ENCODE results near the gene PTBP1.

The PTBP1 gene

DNA sequence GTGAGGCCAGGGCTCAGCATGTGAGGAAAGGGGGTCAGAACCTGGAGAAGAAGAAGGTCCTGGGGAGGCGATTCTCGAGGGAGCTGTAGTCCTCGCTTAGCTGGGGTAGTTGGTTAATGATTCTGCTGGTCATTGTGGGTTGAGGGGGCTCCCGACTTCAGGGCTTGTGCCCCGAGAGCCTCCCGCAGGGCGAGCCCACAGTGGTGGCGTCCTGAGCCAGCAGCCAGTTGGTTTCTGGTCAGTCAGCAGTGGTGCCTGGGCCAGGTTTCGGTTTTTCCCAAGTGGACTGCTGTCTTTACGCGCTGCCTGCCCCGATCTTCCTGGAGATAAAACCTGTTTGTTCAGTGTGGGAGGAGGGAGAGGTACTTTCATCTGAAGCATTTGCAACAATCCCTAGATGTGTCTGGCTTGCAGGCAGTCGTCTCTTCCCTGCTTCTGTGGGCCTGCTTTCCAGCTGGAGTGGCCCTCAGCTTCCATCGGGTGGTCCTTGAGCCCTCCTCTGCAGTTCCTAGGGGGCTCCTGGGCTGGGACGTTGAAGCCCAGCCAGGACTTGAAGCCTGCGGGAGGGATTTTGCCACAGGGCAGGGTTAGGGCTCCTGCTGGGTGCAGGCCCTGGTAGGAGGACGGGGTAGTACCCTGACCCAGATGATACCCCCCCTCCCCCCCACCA lies 3.2 kb downstream of the PTBP1 start:
- Mint-ChIP-seq H3K36me3 (peaks cover 89% of the 10 kb centered on the region), H3K4me1 (peaks cover 64% of the 10 kb centered on the region), H3K4me3 (peak overlapping the region; percentile 92), H3K9me3 (no peaks in the 10 kb centered on the region), H3K27ac (peak overlapping the region; percentile 94)
- no peak for ATAC-seq
- DNase-seq (ENCODE audit: low spot score in 2 of 2): no peak

DNA sequence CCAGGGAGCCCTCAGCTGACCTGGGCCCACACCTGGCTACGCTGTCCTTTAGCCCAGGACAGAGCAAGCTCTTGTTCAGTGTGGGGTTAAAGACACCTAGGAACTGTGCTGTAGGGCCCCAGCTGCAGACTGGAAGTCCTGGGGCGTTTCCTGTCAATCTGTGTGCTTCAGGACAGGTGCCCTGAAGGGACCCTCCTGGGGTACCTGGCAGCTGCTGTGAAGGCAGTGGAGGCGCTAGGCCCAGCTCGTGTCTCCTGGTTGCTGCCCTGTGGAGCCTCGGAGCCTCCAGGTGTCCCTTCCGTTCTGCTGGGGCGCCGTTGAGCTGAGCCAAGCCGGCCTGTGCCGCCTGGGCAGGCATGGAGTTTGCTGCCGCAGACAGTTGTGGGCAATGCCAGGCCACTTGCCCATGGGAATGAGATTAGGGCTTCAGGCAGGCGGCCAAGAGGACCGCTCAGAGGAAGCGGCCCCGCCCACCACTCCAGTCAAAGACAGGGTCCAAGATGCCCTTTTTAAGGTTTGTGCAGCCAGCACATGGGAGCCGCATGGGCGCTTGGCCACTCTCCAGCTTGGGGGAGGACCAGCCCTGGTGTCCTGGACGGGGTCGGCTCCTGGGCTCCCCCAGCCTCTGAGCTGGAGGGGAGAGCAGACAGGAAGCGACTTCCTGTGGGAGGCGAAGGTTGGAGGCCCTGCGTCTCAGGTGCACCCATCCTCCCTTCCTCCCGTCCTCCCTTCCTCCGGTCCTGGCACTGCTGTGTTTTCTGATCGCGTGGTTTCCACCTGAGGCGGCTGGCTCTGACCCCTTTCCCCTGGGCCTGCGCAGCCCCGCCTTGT lies 4.0 kb downstream of the PTBP1 start:
- DNase-seq (ENCODE audit: low spot score in 2 of 2) (no peak), ATAC-seq (no peak)
- H3K27ac Mint-ChIP-seq: peak overlapping the region; percentile 94
- H3K4me1 Mint-ChIP-seq: peaks cover 64% of the 10 kb centered on the region
- H3K4me3 Mint-ChIP-seq: peak overlapping the region; percentile 92
- no peaks in the 10 kb centered on the region for H3K9me3 Mint-ChIP-seq
- peaks cover 95% of the 10 kb centered on the region for H3K36me3 Mint-ChIP-seq

DNA sequence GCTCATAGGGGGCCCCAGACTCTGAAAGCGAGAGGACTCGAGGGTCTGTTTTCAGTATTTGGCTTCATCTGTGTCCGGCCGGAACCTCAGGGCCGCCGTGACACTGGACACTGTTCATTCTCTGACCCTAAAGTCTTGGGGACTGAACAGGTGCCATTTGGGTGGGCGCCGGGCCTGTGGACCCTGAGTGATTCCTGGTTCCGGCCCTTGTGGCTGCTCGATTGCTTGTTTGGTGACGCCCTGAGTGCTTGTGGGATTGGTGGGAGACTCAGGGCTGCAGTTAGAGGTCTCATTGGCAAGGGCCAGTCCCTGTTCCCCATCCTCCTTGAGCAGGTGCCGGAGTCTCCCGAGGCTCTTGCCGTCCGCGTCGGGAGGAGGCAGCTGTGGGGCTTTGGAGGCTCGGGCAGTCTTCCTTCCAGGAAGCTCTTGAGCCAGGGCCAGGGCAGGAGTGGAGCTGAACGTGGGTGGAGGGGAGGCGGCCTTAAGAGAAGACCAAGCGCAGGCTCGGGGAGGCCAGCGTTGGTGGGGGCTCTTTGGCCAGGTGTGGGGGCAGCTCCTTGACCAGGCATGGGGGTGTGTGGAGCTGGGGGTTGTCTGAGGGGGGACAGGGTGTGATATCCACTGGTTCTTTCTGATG lies 4.7 kb downstream of the PTBP1 start:
- DNase-seq (ENCODE audit: low spot score in 2 of 2): no peak
- Mint-ChIP-seq H3K36me3 (peaks cover 99% of the 10 kb centered on the region), H3K27ac (peak overlapping the region; percentile 94), H3K4me3 (peak overlapping the region; percentile 92), H3K4me1 (peaks cover 59% of the 10 kb centered on the region), H3K9me3 (no peaks in the 10 kb centered on the region)
- ATAC-seq: no peak

DNA sequence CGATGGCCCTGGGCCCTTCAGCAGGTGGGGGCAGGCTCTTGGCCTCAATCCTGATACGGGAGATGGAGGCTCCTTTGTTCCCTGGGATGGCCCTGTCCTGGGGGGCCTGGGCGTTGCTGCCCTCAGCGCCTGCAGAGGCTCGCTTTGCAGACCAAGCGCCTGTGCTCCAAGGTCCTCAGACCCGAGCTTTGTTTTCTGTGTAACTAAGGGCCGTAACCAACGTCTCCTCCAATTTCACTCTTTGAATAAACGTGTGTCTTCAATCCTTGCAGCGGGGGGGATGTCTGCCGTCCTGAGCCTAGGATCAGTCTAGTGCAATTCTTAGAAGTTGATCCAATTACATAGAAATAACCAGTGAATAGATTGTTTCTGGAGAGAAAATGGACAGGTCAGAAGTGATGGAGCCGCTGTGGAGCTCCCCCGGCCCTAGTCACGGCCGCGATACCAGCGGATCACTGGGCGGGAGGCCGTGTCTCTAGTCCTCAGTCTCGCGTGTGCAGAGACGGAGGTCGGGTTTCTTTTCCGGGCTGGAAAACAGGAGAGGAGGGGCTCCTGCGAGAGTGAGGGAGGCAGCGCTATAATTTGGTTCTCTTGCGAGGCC lies 5.3 kb downstream of the PTBP1 start:
- H3K4me1 Mint-ChIP-seq: peaks cover 64% of the 10 kb centered on the region
- no peaks in the 10 kb centered on the region for H3K9me3 Mint-ChIP-seq
- peaks cover 99% of the 10 kb centered on the region for H3K36me3 Mint-ChIP-seq
- ATAC-seq (no peak), DNase-seq (ENCODE audit: low spot score in 2 of 2) (no peak)
- peak overlapping the region; percentile 92 for H3K4me3 Mint-ChIP-seq
- peak overlapping the region; percentile 94 for H3K27ac Mint-ChIP-seq

DNA sequence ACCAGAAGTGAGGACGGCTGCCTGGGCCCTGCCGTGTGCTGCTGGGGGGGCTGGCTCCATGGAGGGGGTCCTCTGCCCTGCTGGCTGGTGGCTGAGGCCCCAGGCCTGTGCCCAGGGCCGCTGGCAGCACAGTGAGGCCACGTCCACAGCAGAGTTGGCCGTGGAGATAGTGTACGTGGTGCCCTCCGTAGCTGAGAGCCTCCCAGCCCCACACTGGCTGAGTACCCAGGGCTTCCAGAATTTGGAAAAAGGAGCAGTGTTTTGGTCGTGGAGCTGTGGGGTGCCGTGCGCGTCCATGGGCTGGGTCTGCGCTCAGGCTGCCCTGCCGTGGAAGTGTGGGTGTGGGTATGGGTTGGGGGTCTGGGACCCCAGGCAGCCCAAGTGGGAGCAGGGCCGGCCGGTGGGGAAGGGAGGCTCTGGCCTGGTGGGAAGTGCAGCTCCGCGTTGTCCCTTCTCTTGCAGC lies 5.9 kb downstream of the PTBP1 start:
- Mint-ChIP-seq H3K27ac (peak overlapping the region; percentile 94), H3K4me1 (peaks cover 68% of the 10 kb centered on the region), H3K36me3 (peaks cover 99% of the 10 kb centered on the region), H3K4me3 (peak overlapping the region; percentile 92), H3K9me3 (no peaks in the 10 kb centered on the region)
- DNase-seq (ENCODE audit: low spot score in 2 of 2) (no peak), ATAC-seq (no peak)

DNA sequence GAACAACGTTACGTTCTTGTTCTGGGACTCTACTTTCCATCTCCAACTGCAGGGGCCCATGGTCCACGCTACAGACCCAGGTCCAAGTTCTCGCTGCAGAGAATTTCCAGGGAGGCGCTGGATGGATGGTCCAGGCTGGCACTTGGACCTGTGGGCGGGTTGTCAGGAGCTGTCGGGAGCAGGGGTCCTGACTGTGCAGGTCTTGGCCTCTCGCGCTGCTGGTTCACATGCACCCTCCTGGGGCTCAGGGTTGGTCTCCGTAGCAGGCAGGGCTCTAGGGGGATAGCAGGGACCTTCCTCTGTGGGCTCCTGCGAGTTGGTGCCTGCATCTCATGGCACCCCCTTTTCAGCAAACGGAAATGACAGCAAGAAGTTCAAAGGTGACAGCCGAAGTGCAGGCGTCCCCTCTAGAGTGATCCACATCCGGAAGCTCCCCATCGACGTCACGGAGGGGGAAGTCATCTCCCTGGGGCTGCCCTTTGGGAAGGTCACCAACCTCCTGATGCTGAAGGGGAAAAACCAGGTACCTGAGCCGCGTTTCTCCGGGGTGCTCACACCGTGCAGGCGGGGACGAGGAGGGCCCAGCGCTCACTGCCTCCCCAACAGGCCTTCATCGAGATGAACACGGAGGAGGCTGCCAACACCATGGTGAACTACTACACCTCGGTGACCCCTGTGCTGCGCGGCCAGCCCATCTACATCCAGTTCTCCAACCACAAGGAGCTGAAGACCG lies 6.6 kb downstream of the PTBP1 start:
- ATAC-seq (no peak), DNase-seq (ENCODE audit: low spot score in 2 of 2) (no peak)
- Mint-ChIP-seq H3K36me3 (peaks cover 99% of the 10 kb centered on the region), H3K9me3 (no peaks in the 10 kb centered on the region), H3K4me1 (peaks cover 68% of the 10 kb centered on the region), H3K27ac (peak overlapping the region; percentile 94), H3K4me3 (peak overlapping the region; percentile 92)

DNA sequence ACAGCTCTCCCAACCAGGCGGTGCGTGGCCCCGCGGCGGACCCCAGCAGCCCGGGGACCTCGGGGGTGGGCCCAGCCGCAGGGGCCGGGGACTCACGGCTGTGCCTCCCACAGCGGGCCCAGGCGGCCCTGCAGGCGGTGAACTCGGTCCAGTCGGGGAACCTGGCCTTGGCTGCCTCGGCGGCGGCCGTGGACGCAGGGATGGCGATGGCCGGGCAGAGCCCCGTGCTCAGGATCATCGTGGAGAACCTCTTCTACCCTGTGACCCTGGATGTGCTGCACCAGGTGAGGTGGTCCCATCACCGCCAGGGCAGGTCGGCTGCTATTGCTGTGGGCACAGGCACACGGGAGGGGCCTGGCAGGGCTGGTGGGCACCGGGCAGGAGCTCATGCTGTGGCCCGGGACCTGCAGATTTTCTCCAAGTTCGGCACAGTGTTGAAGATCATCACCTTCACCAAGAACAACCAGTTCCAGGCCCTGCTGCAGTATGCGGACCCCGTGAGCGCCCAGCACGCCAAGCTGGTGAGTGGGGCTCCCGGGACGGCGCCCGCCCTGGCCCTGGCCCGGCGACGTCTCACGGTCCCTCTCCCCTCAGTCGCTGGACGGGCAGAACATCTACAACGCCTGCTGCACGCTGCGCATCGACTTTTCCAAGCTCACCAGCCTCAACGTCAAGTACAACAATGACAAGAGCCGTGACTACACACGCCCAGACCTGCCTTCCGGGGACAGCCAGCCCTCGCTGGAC lies 7.3 kb downstream of the PTBP1 start:
- Mint-ChIP-seq H3K9me3 (no peaks in the 10 kb centered on the region), H3K4me1 (peaks cover 61% of the 10 kb centered on the region), H3K27ac (peak overlapping the region; percentile 94), H3K4me3 (no peak overlapping the region), H3K36me3 (peaks cover 99% of the 10 kb centered on the region)
- no peak for DNase-seq (ENCODE audit: low spot score in 2 of 2)
- no peak for ATAC-seq

DNA sequence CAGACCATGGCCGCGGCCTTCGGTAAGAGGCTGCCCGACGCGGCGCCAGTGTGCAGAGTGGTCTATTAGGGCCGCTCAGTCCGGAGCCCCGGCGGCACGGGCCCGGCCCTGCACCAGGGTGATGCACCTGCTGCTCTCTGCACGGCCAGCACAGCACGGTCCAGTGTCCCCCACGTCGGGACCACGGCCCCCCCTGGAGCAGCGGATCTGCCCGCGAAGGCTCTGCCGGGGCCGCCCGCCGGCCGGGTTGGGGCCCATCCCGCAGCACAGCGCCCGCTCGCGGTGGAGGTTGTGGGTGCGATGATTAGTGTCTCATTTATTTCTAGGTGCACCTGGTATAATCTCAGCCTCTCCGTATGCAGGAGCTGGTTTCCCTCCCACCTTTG lies 7.9 kb downstream of the PTBP1 start:
- H3K9me3 Mint-ChIP-seq: no peaks in the 10 kb centered on the region
- DNase-seq (ENCODE audit: low spot score in 2 of 2) (no peak), ATAC-seq (no peak)
- H3K36me3 Mint-ChIP-seq: peaks cover 99% of the 10 kb centered on the region
- H3K27ac Mint-ChIP-seq: peak overlapping the region; percentile 78
- H3K4me1 Mint-ChIP-seq: peaks cover 55% of the 10 kb centered on the region
- no peak overlapping the region for H3K4me3 Mint-ChIP-seq

DNA sequence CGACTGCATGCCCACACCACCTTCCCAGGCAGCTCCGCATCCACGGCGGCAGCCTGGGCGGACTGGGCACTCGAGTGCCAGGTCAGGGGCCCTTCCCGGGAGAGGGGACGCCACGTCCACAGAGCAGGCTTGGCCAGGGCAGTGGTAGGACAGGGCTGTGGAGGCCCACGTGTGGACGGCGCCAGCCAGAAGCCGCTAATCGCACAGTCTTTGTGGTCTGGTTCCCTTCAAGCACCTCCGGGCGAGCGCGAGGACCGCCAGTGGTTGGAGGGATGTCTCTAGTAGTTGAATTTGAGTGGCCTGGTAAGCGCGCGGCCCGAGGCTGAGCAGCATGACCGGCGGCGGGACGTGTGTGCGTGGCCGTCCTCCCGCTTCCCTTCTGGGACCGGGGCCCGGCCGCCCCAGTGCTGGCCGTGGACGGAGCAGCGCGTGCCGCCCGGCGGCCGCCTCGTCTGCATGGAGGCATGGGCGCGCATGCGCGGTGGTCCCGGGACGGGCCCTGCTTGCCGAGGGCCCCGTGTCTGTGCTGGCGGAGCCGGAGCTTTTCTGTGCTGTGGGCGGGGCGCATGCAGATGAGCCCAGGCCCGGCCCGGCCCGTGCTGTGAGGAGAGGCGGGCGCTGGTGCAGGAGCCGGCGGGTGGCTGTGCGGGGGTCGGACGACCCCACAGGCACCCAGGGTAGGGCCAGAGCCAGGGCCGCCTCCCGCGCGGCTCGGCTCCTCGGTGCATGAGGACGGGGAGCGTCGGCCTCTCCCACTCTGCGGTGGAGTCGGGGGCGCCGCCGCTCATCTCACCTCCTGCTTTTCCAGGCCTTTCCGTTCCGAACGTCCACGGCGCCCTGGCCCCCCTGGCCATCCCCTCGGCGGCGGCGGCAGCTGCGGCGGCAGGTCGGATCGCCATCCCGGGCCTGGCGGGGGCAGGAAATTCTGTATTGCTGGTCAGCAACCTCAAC lies 8.6 kb downstream of the PTBP1 start:
- no peak for ATAC-seq
- peaks cover 99% of the 10 kb centered on the region for H3K36me3 Mint-ChIP-seq
- no peak overlapping the region for H3K4me3 Mint-ChIP-seq

DNA sequence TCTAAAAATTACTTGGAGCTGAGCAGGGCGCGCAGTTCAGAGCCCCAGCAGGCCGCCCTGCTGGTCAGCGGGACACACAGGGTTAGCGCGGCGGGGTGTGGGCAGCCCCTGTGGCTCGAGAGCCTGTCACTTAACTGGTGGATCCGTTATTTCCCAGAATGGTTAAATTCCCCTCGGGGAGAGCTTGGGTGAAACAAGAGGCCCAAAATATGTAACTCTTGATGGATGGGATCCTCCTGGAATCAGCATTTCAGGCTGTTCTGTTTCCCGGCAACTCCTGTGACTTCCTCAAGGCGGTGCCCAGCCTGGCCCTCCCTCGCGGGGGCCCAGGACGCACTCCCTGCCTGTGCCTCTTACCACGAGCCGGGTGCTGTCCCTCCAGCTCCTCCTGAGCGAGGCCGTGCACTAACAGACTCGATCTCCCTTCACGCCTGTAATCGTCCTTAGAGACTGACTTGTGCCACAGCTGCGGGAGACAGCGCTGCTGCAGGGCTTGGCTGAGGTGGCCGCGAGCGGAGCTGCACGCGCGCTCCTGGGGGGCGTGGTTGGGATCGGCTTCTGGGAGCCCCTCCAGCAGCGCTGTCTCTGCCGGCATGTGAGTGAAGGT lies 9.7 kb downstream of the PTBP1 start:
- Mint-ChIP-seq H3K4me1 (peaks cover 37% of the 10 kb centered on the region), H3K9me3 (no peaks in the 10 kb centered on the region), H3K36me3 (peaks cover 99% of the 10 kb centered on the region), H3K27ac (peak overlapping the region; percentile 33), H3K4me3 (no peak overlapping the region)
- DNase-seq (ENCODE audit: low spot score in 2 of 2) (no peak), ATAC-seq (no peak)

More for the DNA sequence above, 8.6 kb downstream of the PTBP1 start:
- no peak for DNase-seq (ENCODE audit: low spot score in 2 of 2)
- peaks cover 48% of the 10 kb centered on the region for H3K4me1 Mint-ChIP-seq
- no peaks in the 10 kb centered on the region for H3K9me3 Mint-ChIP-seq
- peak overlapping the region; percentile 78 for H3K27ac Mint-ChIP-seq

DNA sequence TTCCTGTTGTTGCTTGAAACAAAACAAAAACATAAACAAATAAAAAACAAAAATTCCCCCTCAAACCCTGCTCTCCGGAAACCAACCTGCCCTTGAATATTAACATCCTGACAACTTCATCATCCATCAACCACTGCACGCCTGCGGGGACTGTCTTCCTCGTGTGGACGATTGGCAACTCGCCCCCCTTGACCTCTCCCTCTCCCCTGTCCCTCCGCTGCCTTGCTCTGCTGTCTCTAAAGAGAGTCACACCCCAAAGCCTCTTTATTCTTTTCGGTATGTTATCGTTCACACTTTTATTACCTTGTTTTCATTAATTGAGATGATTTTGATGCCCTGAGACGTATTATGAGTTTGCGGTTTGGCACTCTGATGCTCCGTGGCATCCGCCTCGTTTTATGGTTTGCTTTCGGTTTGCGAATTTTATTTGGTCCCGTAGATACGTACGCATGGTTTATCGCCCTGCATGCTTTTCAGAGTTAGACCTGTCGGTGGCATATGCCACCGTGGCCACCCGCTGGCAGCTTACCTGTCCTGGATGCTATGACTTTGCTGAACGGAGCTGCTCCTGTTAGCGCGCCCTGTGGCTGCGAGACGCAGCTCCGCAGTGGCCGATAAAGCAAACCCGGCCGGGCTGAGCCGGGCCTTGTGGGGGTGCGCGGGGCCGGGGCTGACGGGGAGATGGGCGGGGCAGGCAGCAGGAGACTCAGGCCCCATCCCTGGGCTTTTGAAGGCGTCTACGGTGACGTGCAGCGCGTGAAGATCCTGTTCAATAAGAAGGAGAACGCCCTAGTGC lies 10.6 kb downstream of the PTBP1 start:
- Mint-ChIP-seq H3K4me3 (no peak overlapping the region), H3K9me3 (no peaks in the 10 kb centered on the region), H3K36me3 (peaks cover 94% of the 10 kb centered on the region), H3K27ac (peak overlapping the region; percentile 33), H3K4me1 (peaks cover 28% of the 10 kb centered on the region)
- DNase-seq (ENCODE audit: low spot score in 2 of 2) (no peak), ATAC-seq (no peak)

DNA sequence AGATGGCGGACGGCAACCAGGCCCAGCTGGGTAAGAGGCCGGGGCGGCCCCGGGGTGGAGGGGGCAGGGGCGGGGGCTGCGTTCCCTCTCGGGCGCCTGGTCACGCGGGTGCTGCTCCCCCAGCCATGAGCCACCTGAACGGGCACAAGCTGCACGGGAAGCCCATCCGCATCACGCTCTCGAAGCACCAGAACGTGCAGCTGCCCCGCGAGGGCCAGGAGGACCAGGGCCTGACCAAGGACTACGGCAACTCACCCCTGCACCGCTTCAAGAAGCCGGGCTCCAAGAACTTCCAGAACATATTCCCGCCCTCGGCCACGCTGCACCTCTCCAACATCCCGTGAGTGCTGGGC lies 11.1 kb downstream of the PTBP1 start:
- ATAC-seq: no peak
- Mint-ChIP-seq H3K4me1 (peaks cover 23% of the 10 kb centered on the region), H3K4me3 (no peak overlapping the region), H3K9me3 (no peaks in the 10 kb centered on the region), H3K27ac (no peak overlapping the region), H3K36me3 (peaks cover 91% of the 10 kb centered on the region)
- no peak for DNase-seq (ENCODE audit: low spot score in 2 of 2)
